ENCODE data around the gene MKRN2OS.

Gene MKRN2OS, protein sequence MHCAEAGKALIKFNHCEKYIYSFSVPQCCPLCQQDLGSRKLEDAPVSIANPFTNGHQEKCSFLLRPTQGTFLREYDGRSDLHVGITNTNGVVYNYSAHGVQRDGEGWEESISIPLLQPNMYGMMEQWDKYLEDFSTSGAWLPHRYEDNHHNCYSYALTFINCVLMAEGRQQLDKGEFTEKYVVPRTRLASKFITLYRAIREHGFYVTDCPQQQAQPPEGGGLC

DNA sequence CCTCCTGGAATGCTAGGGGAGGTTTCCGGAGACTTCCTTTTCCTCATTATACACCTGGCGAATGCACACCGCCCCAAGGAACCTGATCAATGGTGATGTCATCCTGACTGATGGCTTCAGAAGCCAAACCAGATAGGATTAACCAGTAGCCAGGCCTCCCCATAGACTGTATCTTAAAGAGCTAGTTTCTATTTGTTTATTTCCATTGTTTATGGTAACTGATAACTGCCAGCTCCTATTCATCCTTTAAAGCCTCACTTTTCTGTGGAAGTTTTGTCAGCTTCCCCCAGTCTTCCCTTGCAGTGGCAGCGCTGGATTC lies at the start of gene MKRN2OS:
TSS of gene MKRN2OS (minus strand) at position 27 of the 319 bp plus-strand sequence. CDS start 35 bp downstream, outside the sequence.
- DNase-seq, result no peak

DNA sequence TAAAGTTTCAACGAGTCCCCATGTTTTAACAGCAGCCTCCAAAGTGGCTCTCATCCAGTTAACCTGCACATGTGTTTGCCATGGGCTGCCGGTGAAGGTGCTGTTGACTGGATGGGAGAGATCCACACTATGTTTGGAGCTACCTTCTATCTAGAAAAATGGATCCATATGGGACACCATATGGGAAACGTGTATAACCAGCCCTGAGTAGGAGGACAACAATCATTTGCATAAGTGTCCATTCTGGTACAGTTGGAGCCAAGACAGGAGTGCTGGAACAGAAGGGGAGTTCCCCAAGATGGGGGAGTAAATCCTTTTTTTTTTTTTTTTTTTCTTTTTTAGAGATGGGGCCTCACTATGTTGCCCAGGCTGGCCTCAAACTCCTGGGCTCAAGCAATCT lies 48.2 kb upstream of the MKRN2OS start:
- DNase-seq, result no peak

DNA sequence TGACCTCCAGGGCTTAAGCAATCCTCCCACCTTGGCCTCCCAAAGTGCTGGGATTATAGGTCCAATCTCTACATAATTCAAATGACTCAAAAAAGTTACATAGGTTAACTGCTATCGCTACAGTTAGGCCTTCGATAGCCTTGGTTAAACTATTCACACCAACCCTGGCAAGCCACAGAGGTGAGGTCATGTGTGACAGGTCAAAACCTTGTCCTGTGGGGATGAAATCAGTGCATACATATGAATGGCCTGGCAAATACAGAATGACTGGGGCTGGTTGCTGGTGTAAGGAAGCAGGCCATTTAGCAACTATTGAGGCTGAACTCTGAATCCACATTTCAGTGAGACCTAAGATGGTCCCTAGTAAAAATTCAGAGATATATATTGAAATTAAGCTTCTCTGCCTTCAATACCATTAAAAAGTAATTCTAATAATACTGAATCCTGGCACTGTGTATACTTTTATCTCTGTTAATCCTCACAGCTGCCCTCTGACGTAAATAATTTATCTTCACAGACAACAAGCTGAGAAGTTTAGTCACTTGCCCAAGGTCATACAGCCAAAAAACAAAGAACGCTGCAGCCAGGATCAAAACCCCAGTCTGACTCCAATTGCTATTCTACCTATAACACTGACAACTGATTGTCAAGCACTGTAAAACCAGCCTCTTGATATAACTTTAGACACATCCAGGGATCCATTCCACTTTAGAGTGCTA lies 46.9 kb upstream of the MKRN2OS start:
- no peak for DNase-seq

DNA sequence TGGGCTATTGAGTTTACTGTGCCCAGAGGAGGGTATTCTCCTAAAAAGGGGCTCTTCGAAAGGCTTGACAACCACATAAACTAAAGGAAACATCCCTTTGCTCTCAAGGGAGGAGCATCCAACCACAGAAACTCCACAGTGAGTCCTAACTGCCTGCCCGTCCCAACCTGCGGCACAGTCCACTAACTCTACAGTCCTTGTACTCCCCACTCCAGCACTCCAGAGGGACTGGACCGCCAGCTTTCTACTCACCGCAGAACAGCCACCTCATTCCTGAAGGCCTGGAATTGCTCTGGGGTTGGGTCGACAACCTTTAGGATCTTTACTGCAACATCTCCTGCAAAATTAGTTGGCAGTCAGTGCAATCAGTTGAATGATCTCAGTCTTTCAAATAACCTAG lies 46.2 kb upstream of the MKRN2OS start:
- DNase-seq, result no peak

DNA sequence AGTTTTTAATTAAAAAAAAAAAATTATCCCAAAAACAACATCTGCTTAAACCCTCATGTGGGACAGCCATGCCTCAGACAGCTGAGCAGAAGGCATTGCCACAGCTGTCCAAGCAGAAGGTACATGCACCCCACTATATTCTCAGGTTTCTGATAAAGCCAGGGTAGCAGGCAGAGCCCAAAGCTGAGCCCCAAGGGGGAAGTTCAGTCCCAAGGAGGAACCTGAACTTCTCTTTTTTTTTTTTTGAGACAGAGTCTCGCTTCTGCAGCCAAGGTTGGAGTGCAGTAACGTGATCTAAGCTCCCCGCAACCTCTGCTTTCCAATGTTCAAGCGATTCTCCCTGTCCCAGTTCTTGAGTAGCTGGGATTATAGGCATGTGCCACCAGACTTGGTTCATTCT lies 44.8 kb upstream of the MKRN2OS start:
- DNase-seq, result no peak

DNA sequence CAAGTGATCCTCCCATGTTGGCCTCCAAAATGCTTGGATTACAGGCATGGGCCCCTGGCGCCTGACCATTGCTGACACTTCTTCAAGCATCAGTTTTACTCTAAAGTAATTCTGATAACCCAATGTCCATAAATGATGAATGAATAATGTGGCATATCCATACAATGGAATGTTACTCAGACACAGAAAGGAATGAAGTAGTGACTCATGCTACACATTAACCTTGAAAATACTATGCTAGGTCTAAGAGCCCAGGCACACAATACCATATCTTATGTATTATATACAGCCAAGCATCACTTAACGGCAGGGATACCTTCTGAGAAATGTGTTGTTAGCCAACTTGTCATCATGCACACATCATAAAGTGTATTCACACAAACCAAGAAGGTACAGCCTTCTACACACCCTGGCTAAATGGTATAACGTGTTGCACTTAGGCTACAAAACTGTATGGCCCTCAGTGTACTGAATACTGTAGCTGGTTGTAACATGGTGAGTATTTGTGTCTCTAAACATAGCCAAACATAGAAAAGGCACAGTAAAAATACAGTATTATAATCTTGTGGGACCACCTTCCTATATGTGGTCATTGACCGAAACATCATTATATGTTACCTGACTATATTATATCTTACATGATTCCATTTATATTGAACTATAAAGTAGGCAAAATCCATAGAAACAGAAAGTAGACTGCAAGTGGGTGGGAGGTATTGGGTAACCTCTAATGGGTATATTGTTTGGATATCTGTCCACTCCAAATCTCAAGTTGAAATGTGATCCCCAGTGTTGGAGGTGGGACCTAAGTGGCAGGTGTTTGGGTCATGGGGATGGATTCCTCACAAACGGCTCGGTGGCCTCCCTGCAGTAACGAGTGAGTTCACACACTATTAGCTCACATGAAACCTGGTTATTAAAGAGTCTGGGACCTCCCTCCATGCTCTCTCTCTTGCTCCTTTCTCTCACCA lies 43.0 kb upstream of the MKRN2OS start:
- DNase-seq, result peak; percentile 56

DNA sequence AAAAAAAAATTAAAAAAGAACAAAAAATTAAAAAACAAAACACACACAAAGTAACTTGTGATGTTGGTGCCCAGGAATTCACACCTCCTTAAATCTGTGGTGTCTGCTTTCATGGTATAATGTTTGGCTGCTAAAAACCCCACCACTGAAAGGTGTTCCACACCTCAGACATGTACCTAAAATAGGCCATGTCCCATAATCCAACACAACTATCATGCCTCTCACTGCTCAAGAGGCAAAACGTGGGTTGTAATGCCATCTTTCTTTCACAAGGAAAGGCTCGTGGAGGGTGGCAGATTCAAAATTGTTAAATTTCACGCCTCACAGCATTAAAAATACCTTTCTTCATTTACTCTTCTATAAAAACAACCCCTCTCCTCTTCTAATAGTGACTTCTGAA lies 41.1 kb upstream of the MKRN2OS start:
- DNase-seq, result no peak

DNA sequence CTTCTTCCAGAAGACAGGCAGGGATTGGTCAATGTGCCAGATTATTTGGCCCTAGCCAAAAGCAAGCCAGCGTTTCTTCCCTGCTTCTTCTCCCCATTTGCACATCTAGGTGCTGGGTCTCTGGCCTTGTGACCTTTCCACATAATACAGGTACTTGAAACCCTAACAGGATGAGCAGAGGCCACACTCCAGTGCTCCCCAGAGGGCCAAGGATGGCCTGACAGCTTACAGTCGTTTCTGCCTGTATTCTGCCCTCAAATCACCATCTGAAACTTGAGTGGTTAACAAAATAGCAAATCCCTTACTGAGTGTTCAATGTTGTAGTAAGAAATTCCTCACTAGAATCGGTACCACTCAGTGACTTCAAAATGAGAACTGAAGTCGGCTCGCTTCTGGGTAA lies 40.7 kb upstream of the MKRN2OS start:
- DNase-seq, result no peak

DNA sequence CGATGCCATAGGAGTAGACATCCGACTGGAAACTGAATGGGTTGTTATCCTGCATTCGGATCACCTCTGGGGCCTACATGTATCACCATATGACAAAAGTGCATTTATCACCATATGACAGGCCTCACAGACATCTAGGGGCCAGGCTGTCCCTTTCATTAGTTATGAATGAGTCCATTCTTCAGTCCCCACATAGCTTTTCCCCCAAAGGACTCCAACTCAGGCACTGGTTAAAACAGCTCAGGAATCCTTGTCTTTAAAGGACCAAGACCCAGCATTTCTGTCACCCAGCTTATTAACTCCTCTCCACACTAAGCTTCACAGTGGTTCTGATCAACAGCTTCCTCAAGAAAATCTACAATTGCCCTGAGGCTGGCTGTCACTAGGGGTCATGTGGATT lies 39.9 kb upstream of the MKRN2OS start:
- no peak for DNase-seq

DNA sequence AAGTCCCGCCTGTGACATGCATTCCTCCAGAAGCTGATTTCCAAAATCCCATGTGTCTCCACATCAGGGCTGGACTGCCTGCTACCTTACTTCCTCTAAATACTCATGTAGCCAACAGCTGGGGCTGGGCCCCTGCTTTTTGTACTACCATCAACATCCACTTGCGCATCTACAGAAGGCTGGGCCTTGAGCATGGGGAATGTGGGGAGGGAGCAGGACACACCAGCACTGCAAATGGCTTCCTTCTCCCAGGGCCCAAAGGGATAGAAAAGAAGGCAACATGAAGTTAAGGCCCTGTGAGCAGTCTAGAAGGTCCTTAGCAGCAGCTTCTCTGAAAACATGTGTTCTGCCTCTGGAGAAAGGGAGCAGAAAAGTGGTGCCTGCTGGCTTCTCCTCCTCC lies 38.8 kb upstream of the MKRN2OS start:
- no peak for DNase-seq

DNA sequence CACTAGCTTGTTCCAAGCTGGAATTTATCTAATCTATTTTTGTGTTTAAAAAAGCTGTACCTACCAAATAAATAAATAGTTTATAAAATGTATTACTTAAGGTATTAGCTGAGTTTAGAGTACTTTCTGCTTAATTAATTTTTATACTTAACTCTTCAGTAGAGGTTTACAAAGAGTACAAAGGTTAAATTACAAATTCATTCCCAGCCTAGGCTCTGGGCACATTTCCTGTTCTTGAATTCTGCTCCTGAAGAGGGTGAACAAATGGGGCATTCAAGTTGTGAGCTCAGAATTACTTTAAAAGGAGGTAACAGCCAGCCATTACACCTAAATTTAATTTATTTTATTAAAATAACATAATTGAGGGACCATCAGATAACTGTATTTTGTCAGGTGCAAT lies 38.0 kb upstream of the MKRN2OS start:
- no peak for DNase-seq

DNA sequence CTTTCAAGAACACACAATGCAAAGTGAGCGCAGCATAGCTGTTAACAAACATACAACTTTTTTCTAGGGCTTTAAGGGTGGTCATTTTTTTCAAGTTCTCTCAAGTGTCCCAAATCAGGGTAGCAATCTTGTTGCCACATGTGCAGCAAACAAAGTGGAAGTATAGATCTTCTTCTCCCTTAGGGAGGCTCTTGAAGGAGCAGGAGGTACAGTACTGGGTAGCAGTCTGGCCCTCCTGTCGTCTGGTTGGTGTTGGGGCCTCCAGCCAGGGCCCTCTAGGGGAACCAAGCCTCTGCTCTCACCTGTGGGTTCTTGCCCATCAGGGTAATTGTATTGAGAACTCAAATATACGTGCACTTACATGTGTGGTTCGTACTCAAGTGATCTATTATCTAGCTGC lies 37.4 kb upstream of the MKRN2OS start:
- DNase-seq, result no peak

DNA sequence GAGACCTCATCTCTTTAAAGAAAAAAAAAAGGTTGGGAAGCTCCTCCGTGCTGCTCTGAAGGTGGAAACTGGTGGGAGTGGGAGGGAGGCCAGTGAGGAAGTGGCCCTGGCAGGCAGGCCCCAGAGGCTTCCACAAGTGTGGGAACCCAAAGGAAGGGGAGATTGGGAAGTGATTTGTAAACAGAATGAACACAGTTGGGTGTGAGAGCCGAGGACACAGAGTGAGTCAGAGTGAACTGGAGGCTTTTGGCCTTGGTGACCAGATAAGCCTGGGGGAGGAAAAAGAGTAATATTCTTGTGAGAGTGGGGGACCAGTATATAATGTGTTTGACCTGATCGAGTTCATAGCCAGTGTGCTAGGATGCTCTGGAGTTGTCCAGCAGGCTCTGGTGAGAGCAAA lies 34.6 kb upstream of the MKRN2OS start:
- DNase-seq, result no peak

DNA sequence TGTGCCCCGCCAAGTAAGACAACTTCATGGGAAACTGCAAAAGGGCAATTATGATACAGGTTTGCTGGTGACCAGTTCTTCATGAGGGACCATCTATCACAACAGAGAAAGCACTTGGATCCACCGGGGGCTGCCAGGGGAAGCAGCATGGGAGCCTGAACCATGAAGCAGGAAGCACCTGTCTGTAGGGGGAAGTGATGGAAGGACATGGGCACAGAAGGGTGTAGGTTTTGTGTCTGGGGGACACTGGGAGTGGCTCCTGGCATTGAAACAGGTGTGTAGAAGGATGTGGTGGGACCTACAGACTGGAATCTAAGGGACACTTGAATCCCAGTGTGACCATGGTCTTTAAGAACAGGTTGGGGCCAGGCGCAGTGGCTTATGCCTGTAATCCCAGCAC lies 34.2 kb upstream of the MKRN2OS start:
- no peak for DNase-seq

DNA sequence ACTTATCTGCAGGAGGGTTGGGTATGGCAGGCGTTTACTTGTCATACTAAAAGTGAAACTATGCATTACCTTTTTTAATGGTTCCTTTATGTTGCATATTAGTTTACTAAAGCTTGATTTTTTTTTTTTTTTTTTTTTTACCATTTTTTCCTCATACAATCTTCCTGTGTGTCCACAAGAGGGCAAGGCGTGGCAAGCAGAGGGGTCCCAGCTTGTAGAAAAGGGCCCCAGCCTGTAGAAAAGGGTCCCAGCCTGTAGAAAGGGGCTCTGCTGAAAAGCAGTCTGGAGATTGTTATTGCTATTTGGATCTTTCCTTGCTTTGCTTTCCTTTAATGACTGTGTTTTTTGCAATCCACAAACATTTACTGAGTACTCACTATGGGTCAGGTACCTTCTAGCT lies 33.4 kb upstream of the MKRN2OS start:
- no peak for DNase-seq

DNA sequence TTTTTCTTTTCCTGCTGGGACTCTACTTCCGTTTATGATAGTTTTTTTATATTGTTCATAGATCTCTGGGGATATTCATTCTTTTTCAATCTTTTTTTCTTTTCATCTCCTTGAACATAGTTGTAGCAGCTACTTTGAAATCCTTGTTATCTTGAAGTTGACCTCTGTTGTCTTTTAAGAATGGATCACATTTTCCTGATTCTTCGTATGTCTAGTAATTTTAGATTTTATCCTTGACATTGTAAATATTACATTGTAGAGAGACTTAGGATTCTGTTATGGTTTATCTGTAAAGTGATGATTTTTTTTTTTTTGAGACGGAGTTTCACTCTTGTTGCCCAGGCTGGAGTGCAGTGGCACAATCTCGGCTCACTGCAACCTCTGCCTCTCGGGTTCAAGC lies 32.1 kb upstream of the MKRN2OS start:
- no peak for DNase-seq

DNA sequence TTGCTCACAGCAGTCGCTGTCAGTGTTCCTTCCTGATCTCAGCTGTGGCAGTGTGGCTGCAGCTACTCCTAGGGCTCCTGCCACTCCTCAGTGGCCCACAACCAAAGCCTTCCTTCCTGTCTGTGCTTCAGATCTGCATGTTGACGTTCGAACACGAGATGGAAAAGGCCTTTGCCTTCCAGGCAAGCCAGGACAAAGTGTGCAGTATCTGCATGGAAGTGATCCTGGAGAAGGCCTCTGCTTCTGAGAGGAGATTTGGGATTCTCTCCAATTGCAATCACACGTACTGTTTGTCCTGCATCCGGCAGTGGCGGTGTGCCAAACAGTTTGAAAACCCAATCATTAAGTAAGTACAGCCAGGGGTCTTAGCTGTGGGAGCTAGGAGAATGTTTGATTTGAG lies 29.4 kb upstream of the MKRN2OS start:
- DNase-seq, result no peak

DNA sequence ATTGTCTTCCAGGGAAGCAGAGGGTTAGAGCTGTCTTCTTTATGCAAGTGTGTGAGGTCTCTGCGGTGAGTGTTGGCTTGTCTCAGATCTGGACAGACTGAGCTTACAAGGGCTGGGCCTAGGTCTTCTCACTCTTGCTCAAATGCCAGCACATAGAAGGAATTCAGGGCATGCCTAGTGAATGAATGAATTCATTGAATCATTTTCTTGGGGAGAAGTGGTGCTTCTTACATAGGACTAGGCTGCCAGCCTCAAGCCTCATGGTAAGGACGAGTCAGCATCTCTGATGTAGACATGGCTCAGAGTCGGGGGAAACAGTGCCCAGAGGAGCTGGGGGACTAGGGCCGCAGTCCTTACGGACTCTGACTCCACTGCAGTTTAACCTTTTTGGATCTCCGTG lies 28.8 kb upstream of the MKRN2OS start:
- no peak for DNase-seq

DNA sequence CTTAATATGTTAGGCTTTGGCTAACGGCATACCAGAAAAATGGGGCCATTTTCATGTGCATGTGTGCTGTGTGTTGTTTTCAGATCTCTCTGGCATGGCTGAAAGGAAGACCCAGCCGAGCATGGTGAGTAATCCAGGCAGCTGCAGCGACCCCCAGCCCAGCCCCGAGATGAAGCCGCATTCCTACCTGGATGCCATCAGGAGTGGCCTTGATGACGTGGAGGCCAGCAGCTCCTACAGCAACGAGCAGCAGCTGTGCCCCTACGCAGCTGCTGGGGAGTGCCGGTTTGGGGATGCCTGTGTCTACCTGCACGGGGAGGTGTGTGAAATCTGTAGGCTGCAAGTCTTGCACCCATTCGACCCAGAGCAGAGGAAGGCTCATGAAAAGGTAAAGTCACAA lies 26.7 kb upstream of the MKRN2OS start:
- no peak for DNase-seq

DNA sequence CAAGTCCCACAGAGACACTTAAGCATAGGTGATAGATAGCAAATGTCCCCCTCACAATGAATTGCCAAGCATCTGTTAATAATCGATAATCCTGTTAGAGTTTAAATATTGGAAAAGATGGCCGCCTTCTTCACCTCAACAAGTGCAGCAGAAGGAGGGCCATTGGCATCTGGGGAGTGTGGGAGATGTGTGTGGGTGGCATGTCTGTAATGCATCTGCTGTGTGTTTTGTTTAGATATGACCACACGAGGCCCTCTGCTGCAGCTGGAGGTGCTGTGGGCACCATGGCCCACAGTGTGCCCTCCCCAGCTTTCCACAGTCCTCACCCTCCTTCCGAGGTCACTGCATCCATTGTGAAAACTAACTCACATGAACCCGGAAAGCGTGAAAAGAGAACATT lies 24.5 kb upstream of the MKRN2OS start:
- DNase-seq, result no peak

DNA sequence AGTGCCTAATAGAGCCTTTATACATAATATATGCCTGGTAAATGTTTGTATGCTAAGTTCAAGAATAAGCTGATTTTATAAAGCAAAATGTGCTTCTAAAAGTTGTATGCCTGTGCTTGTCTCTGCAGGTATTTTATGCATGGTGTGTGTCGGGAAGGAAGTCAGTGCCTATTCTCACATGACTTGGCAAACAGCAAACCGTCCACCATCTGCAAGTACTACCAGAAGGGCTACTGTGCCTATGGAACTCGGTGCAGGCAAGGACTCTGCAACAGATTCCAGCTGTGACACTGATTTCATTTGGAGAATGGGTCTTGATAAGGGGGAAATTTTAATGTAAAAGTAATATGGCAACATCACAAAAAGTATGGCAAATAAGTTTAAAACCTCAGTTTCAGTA lies 23.4 kb upstream of the MKRN2OS start:
- DNase-seq, result no peak

DNA sequence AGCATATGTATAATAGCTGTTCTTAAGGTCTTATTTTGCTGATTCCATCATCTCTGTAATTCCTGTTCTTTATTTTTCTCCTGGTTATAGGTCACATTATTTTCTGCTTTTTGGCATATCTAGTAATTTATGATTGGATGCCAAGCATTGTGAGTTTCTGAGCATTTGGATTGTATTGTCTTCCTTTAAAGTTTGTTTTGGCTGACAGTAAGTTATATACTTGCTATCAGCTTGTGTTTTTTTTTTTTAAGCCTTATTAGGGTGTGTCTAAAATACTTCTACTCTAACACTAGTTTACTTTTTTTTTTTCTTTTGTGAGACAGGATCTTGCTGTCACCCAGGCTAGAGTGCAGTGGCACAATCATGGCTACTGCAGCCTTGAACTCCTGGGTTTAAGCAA lies 21.7 kb upstream of the MKRN2OS start:
- DNase-seq, result no peak

DNA sequence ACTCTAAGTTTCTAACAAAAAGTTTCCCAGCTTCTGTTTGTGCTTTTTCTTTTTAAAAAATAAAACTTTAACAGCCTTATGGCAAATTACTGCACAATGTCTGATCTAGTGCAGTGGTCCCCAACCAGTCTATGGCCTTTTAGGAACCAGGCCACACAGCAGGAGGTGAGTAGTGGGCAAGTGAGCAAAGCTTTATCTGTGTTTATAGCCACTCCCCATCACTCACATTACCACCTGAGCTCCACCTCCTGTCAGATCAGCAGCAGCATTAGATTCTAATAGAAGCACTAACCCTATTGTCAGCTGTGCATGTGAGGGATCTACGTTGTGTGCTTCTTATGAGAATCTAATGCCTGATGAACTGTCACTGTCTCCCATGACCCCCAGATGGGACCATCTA lies 17.2 kb upstream of the MKRN2OS start:
- no peak for DNase-seq

DNA sequence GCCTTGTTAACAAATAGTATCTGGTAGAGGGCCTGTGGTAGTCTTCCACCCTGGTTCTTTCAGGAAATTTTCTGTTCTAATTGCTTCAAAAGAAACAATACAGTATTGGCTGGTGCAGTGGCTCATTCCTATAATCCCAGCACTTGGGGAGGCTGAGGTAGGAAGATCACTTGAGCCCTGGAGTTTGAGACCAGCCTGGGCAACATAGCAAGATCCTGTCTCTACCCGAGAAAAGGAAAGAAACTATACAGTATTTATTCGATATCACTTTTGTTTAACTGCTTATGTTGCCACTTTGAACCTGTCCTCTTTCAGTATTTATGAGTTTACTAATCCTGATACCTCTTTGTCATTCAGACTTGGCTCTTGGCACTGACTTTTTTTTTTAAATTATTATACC lies 16.1 kb upstream of the MKRN2OS start:
- no peak for DNase-seq

Data from NCI-H1092 (cell line).